Endothelial cell of hepatic sinusoid (primary cell): ENCODE data around the gene TMC3.
"Not testable (repeated sequence)": the region's sequence is repeated elsewhere in the genome, so short reads cannot be mapped to it uniquely, and the experiment has no call there.

ENCODE experiments used
- in situ Hi-C: cut with HindIII; loops from 2 replicates; pipeline ENCODE4 v1.10.0; 2017; ENCODE audit warnings: low sequenced_read_pairs

TMC3 gene

GRCh38 chr15:81349271-81349670, 24.7 kb downstream of the TMC3 start:
- in situ Hi-C loops = no loop called here

GRCh38 chr15:81348691-81349090, 25.3 kb downstream of the TMC3 start:
- in situ Hi-C loops = not testable (repeated sequence)

GRCh38 chr15:81347910-81348309, 26.1 kb downstream of the TMC3 start:
- in situ Hi-C loops = no loop called here

- in situ Hi-C loops = no loop called here
Measured at GRCh38 chr15:81346611-81347010, 27.4 kb downstream of the TMC3 start.

GRCh38 chr15:81343371-81343770, 30.6 kb downstream of the TMC3 start:
- in situ Hi-C loops = loop anchor here (5.0 kb wide), 1 partner anchor 44 kb away; no protein-coding TSS in a partner anchor

- in situ Hi-C loops = loop anchor here (5.0 kb wide), 1 partner anchor 46 kb away; no protein-coding TSS in a partner anchor
Measured at GRCh38 chr15:81341351-81341750, 32.7 kb downstream of the TMC3 start.

- in situ Hi-C loops = loop anchor here (5.0 kb wide), 2 partner anchors 43 to 47 kb away; no protein-coding TSS in a partner anchor
Measured at GRCh38 chr15:81339851-81340250, 34.2 kb downstream of the TMC3 start.

GRCh38 chr15:81339321-81339720, 34.7 kb downstream of the TMC3 start:
- in situ Hi-C loops = loop anchor here (5.0 kb wide), 1 partner anchor 42 kb away; no protein-coding TSS in a partner anchor

- in situ Hi-C loops = loop anchor here (5.0 kb wide), 1 partner anchor 41 kb away; no protein-coding TSS in a partner anchor
Measured at GRCh38 chr15:81338170-81339007, 35.6 kb downstream of the TMC3 start.

- in situ Hi-C loops = loop anchor here (5.0 kb wide), 1 partner anchor 40 kb away; no protein-coding TSS in a partner anchor
Measured at GRCh38 chr15:81337713-81338157, 36.3 kb downstream of the TMC3 start.

GRCh38 chr15:81337241-81337640, 36.8 kb downstream of the TMC3 start:
- in situ Hi-C loops = loop anchor here (5.0 kb wide), 1 partner anchor 40 kb away; no protein-coding TSS in a partner anchor

GRCh38 chr15:81336568-81336967, 37.4 kb downstream of the TMC3 start:
- in situ Hi-C loops = loop anchor here (5.0 kb wide), 1 partner anchor 39 kb away; no protein-coding TSS in a partner anchor

- in situ Hi-C loops = loop anchor here (5.0 kb wide), 1 partner anchor 38 kb away; no protein-coding TSS in a partner anchor
Measured at GRCh38 chr15:81335631-81336030, 38.4 kb downstream of the TMC3 start.

- in situ Hi-C loops = loop anchor here (5.0 kb wide), 1 partner anchor 38 kb away; no protein-coding TSS in a partner anchor
Measured at GRCh38 chr15:81334768-81335435, 39.1 kb downstream of the TMC3 start.

- in situ Hi-C loops = no loop called here
Measured at GRCh38 chr15:81333363-81333762, 40.6 kb downstream of the TMC3 start.

- in situ Hi-C loops = no loop called here
Measured at GRCh38 chr15:81332326-81332725, 41.7 kb downstream of the TMC3 start.

- in situ Hi-C loops = no loop called here
Measured at GRCh38 chr15:81331600-81331999, 42.4 kb downstream of the TMC3 start.

- in situ Hi-C loops = not testable (repeated sequence)
Measured at GRCh38 chr15:81331141-81331540, 42.9 kb downstream of the TMC3 start.

GRCh38 chr15:81330366-81331090, 43.5 kb downstream of the TMC3 start:
- in situ Hi-C loops = no loop called here

GRCh38 chr15:81329446-81329845, 44.6 kb downstream of the TMC3 start:
- in situ Hi-C loops = no loop called here

GRCh38 chr15:81327516-81327915, 46.5 kb downstream of the TMC3 start:
- in situ Hi-C loops = no loop called here
